Karpas-422 (cell line): ENCODE measurements around the gene DLG1. TPM values are rescaled to one million over a fixed set of nuclear protein-coding genes. Genes with fewer than 3 reads are reported as not detected.
"Not testable (repeated sequence)": the region's sequence is repeated elsewhere in the genome, so short reads cannot be mapped to it uniquely, and the experiment has no call there.

Source experiments
- DNase-seq: peaks from one replicate; pipeline ENCODE4 v3.0.0-alpha.2; 2015
- H2AFZ ChIP-seq: fragments of 200-600 bp; sonication (generic); 2 replicates; pipeline ENCODE4 v1.6.1; 2014; ENCODE audit warnings: antibody characterized with exemption, low read length, mixed read lengths
- H3K27ac ChIP-seq: fragments of 200-600 bp; sonication (generic); 2 replicates; pipeline ENCODE4 v1.5.1; 2014; ENCODE audit warnings: mild to moderate bottlenecking, low read length, moderate library complexity
- H3K27me3 ChIP-seq: fragments of 200-600 bp; sonication (generic); 2 replicates; pipeline ENCODE4 v1.6.1; 2014; ENCODE audit warnings: low read length, mixed read lengths
- H3K36me3 ChIP-seq: fragments of 200-600 bp; sonication (generic); 2 replicates; pipeline ENCODE4 v1.6.1; 2014; ENCODE audit warnings: low read length, mixed read lengths; ENCODE audit not compliant: insufficient read depth
- H3K4me1 ChIP-seq: fragments of 200-600 bp; sonication (generic); 2 replicates; pipeline ENCODE4 v1.6.1; 2014; ENCODE audit warnings: mild to moderate bottlenecking, low read length, mixed read lengths
- H3K4me2 ChIP-seq: fragments of 200-600 bp; sonication (generic); 2 replicates; pipeline ENCODE4 v1.6.1; 2014; ENCODE audit warnings: low read length, low read depth, mild to moderate bottlenecking; ENCODE audit not compliant: poor library complexity, severe bottlenecking
- H3K4me3 ChIP-seq: fragments of 200-600 bp; sonication (generic); 2 replicates; pipeline ENCODE4 v1.5.1; 2014; ENCODE audit warnings: mild to moderate bottlenecking, antibody characterized with exemption, low read length, mixed read lengths
- H3K79me2 ChIP-seq: fragments of 200-600 bp; sonication (generic); 2 replicates; pipeline ENCODE4 v1.6.1; 2014; ENCODE audit warnings: mild to moderate bottlenecking, low read length, mixed read lengths
- H3K9ac ChIP-seq: fragments of 200-600 bp; sonication (generic); 2 replicates; pipeline ENCODE4 v1.6.0; 2014; ENCODE audit warnings: low read length
- H3K9me2 ChIP-seq: fragments of 200-600 bp; sonication (generic), shearing (Covaris generic); replicated peaks from 2 replicates; pipeline ENCODE4 v1.6.0; 2014; ENCODE audit warnings: mild to moderate bottlenecking, low read length, moderate library complexity; ENCODE audit not compliant: insufficient read depth
- H3K9me3 ChIP-seq: fragments of 300-700, 200-600 bp; sonication (generic); 2 replicates; pipeline ENCODE4 v1.6.1; 2014; ENCODE audit warnings: low read length, mixed read lengths
- H4K20me1 ChIP-seq: fragments of 200-600 bp; sonication (generic); 2 replicates; pipeline ENCODE4 v1.6.1; 2014; ENCODE audit warnings: mild to moderate bottlenecking, antibody characterized with exemption, low read length, low read depth; ENCODE audit not compliant: insufficient read depth
- total RNA-seq: library from RNA; depleted of rRNA; stranded (reverse); fragments of >200 nt; shearing (Covaris generic); gene quantifications from 2 replicates; pipeline ENCODE4 v1.2.3, GENCODE V29; 2014; ENCODE audit warnings: low replicate concordance

DLG1 gene
- total RNA-seq, 1 experiment from 2014 or later = 92.6 TPM

DNA sequence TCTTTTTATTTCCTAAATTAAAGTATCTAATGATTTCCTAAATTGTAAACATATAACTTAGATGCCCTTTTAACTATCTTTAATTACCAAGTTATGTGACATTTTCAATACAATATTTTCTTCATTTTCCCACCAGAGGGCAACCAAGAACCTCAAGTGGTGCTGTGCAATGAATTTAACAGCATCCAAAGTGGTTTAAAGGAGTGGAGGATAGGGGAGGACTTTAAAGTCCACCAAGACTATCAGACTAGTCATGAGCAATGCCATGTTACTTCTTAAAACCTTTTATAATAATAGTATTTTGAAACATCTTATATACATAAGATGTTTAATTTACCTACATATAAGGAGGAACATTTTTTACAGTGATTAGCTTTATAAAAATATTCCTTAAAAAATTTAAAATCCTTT, 74.4 kb downstream of the DLG1 start:
- H3K4me3 ChIP-seq = no peak overlapping the region
- H3K4me2 ChIP-seq = no peak overlapping the region
- H3K4me1 ChIP-seq = peaks cover 47% of the 10 kb centered on the region
- no peak overlapping the region for H3K9ac ChIP-seq
- no peaks in the 10 kb centered on the region for H3K9me3 ChIP-seq
- H3K27ac ChIP-seq = no peak overlapping the region
- peaks cover 97% of the 10 kb centered on the region for H3K79me2 ChIP-seq
- H3K27me3 ChIP-seq = no peaks in the 10 kb centered on the region
- H3K36me3 ChIP-seq = no peaks in the 10 kb centered on the region
- no peaks in the 10 kb centered on the region for H3K9me2 ChIP-seq
- no peaks in the 10 kb centered on the region for H4K20me1 ChIP-seq
- H2AFZ ChIP-seq = no peak overlapping the region
- DNase-seq = peak; percentile 92

GRCh38 chr3:197222937-197223370, 75.5 kb downstream of the DLG1 start:
- Histone ChIP-seq H3K4me1 (peaks cover 42% of the 10 kb centered on the region), H3K9me3 (no peaks in the 10 kb centered on the region), H3K4me2 (peak overlapping the region; percentile 15), H2AFZ (no peak overlapping the region), H3K27ac (no peak overlapping the region), H4K20me1 (no peaks in the 10 kb centered on the region), H3K9ac (peak overlapping the region; percentile 4; the same call in 1 of the 2 replicates), H3K9me2 (no peaks in the 10 kb centered on the region), H3K36me3 (no peaks in the 10 kb centered on the region), H3K27me3 (no peaks in the 10 kb centered on the region), H3K4me3 (no peak overlapping the region), H3K79me2 (peaks cover 98% of the 10 kb centered on the region)
- no peak for DNase-seq

GRCh38 chr3:197219619-197220018, 78.8 kb downstream of the DLG1 start:
- no peak for DNase-seq
- no peaks in the 10 kb centered on the region for H3K27me3 ChIP-seq
- H3K4me2 ChIP-seq = no peak overlapping the region
- no peak overlapping the region for H3K9ac ChIP-seq
- H3K36me3 ChIP-seq = no peaks in the 10 kb centered on the region
- H4K20me1 ChIP-seq = no peaks in the 10 kb centered on the region
- no peak overlapping the region for H3K27ac ChIP-seq
- no peak overlapping the region for H2AFZ ChIP-seq
- peaks cover 25% of the 10 kb centered on the region for H3K4me1 ChIP-seq
- no peaks in the 10 kb centered on the region for H3K9me2 ChIP-seq
- H3K9me3 ChIP-seq = no peaks in the 10 kb centered on the region
- no peak overlapping the region for H3K4me3 ChIP-seq
- H3K79me2 ChIP-seq = peaks cover 98% of the 10 kb centered on the region

GRCh38 chr3:197218210-197218609, 80.2 kb downstream of the DLG1 start:
- Histone ChIP-seq H4K20me1 (no peaks in the 10 kb centered on the region), H2AFZ (no peak overlapping the region), H3K4me2 (no peak overlapping the region), H3K4me1 (peaks cover 18% of the 10 kb centered on the region), H3K79me2 (peaks cover 99% of the 10 kb centered on the region), H3K36me3 (0 out of 2 replicates have a peak, but pooled peaks cover 3% of the 10 kb centered on the region), H3K9me3 (no peaks in the 10 kb centered on the region; the same call in 1 of the 2 replicates), H3K4me3 (no peak overlapping the region), H3K9me2 (no peaks in the 10 kb centered on the region), H3K27ac (no peak overlapping the region), H3K9ac (no peak overlapping the region), H3K27me3 (no peaks in the 10 kb centered on the region)
- DNase-seq = no peak

DNA sequence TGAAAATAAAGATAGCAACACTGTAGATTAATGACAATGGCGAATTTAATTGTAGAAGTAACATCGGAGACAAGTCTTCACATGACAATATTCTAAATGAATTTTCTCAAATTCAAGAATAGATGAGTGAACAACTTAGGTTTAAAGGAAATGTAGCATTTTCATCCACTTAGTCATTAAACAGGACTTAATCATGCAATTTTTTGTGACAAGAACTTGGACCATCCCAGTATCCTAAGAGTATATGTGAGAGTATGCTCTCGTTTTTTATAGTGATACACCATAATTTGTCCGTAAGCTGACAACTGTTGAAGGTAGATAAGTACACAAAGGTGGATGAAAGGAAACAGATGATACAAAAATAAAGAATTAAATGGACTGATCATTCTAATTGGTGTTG, 81.5 kb downstream of the DLG1 start:
- Histone ChIP-seq H3K4me1 (peaks cover 5% of the 10 kb centered on the region), H4K20me1 (no peaks in the 10 kb centered on the region), H3K9me3 (no peaks in the 10 kb centered on the region; the same call in none of the 2 replicates), H3K4me3 (no peak overlapping the region), H3K4me2 (no peak overlapping the region), H3K36me3 (peaks cover 5% of the 10 kb centered on the region; the same call in 1 of the 2 replicates), H3K9me2 (no peaks in the 10 kb centered on the region), H2AFZ (no peak overlapping the region), H3K9ac (no peak overlapping the region), H3K27ac (no peak overlapping the region), H3K79me2 (peaks cover 99% of the 10 kb centered on the region), H3K27me3 (no peaks in the 10 kb centered on the region)
- no peak for DNase-seq

DNA sequence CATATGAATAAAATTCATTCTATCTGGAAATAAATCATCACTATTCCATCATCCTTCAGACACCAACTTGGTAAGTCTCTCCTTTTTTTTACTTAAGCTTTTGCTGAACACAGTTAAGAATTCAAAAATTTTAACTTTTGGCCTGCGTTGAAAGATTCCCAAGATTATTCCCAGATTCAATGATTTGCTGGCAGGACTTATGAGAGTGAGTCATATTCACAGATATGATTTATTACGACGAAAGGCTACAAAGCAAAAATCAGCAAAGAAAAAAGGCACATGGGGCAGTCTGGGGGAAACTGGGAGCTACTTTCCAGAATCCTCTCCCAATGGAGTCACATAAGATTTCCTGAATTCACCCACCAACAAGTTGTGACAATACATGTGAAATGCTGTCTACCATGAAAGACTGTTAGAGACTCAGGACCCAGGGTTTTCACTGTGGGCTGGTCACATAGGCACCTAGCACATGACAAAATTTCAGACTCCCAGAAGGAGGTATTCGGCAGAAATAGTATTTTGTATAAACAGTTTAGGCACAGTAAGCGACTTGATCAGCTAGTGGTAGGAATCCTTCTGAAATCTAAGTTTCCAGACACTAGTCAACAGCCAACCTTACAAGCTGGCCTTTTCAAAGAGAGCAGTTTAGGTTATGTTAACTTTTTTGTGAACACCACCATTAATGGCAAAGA, 82.1 kb downstream of the DLG1 start:
- Histone ChIP-seq H3K27me3 (no peaks in the 10 kb centered on the region), H3K79me2 (peaks cover 99% of the 10 kb centered on the region), H3K4me3 (no peak overlapping the region), H3K9me3 (no peaks in the 10 kb centered on the region; the same call in none of the 2 replicates), H4K20me1 (no peaks in the 10 kb centered on the region), H3K36me3 (peaks cover 10% of the 10 kb centered on the region; the same call in 1 of the 2 replicates), H3K9me2 (no peaks in the 10 kb centered on the region), H3K4me1 (no peaks in the 10 kb centered on the region), H3K9ac (no peak overlapping the region), H2AFZ (no peak overlapping the region), H3K27ac (no peak overlapping the region), H3K4me2 (no peak overlapping the region)
- DNase-seq = no peak

- no peak overlapping the region for H3K4me3 ChIP-seq
- no peak for DNase-seq
- no peak overlapping the region for H2AFZ ChIP-seq
- no peak overlapping the region for H3K27ac ChIP-seq
- peaks cover 6% of the 10 kb centered on the region; the same call in 1 of the 2 replicates for H3K4me1 ChIP-seq
- peaks cover 98% of the 10 kb centered on the region for H3K79me2 ChIP-seq
- no peaks in the 10 kb centered on the region for H3K27me3 ChIP-seq
- H3K9me3 ChIP-seq = no peaks in the 10 kb centered on the region; the same call in none of the 2 replicates
- no peak overlapping the region for H3K9ac ChIP-seq
- peaks cover 10% of the 10 kb centered on the region; the same call in 1 of the 2 replicates for H3K36me3 ChIP-seq
- no peaks in the 10 kb centered on the region for H3K9me2 ChIP-seq
- no peaks in the 10 kb centered on the region for H4K20me1 ChIP-seq
- no peak overlapping the region for H3K4me2 ChIP-seq
Observed at GRCh38 chr3:197212290-197212689, 86.1 kb downstream of the DLG1 start.

DNA sequence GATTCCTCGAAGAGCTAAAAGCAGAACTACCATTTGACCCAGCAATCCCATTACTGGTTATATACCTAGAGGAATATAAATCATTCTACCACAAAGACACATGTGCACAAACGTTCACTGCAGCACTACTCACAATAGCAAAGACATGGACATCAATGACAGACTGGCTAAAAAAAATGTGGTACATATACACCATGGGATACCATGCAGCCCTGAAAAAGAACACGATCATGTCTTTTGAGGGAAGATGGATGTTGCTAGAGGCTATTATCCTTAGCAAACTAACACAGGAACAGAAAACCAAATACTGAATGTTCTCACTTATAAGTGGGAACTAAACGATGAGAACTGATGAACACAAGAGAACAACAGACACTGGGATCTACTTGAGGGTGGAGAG, 86.7 kb downstream of the DLG1 start:
- H3K9me3 ChIP-seq, H3K36me3 ChIP-seq, H3K9ac ChIP-seq, DNase-seq, H2AFZ ChIP-seq, H3K27ac ChIP-seq, H3K4me2 ChIP-seq, H3K27me3 ChIP-seq, H3K4me1 ChIP-seq, H4K20me1 ChIP-seq, H3K4me3 ChIP-seq, H3K9me2 ChIP-seq: not testable (repeated sequence)
- H3K79me2 ChIP-seq = peaks cover 98% of the 10 kb centered on the region
